ENCODE data around the gene DDIT3. TPM values are rescaled to one million over a fixed set of nuclear protein-coding genes. Genes with fewer than 3 reads are reported as not detected.

DDIT3 gene
- total and polyA plus RNA-seq, 2 of the 13 experiments (the other 11 are each of a cell fraction or from before 2014, with no cell fraction given), result 27.5 to 48.7 TPM

DNA sequence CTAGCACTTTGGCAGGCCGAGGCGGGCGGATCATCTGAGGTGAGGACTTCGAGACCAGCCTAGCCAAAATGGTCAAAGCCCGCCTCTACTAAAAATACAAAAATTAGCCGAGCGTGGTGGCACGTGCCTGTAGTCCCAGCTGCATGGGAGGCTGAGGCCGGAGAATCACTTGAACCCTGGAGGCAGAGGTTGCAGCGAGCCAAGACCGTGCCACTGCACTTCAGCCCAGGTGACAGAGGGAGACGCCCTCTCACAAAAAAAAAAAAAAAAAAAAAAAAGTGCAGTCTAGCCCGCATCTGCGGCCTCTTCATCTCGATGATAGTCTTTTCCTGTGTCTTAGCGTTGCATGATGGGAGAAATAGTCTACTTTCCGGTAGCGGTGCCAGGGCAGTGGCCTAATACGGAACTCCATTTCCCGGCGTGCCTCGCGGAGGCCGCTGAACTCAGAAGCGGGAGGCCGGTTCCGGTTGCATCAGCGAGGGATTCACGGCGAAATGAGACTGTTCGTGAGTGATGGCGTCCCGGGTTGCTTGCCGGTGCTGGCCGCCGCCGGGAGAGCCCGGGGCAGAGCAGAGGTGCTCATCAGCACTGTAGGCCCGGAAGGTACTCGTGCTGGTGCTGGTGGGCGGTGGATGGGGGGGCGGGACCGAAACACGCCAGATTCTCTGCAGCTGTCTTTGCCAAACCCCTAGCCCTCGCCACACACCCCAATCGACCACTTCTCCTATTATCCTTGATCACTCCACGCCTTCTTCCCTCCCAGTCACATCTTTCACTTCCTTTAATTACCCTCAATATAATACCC lies 32.5 kb downstream of the DDIT3 start, which contains the start of gene MARS1 (continued):
- TF ChIP-seq HDAC6 (IDR thresholded peaks at IDR 0.05; ENCODE audit: low read depth, low read length) (no peak), ELF1 (CRISPR knock-in tag; IDR thresholded peaks at IDR 0.05) (peak; percentile 92), RARG (CRISPR knock-in tag; IDR thresholded peaks at IDR 0.05; ENCODE audit: low read depth) (no peak), ZNF547 (CRISPR knock-in tag; IDR thresholded peaks at IDR 0.05) (peak; percentile 72; the same call in 1 of the 2 replicates), JARID2 (CRISPR knock-in tag; IDR thresholded peaks at IDR 0.05; ENCODE audit: insufficient replicate concordance) (no peak), ISL2 (CRISPR knock-in tag; IDR thresholded peaks at IDR 0.05) (0 out of 2 replicates have a peak, but pooled peaks have one; percentile 13), NR1H2 (CRISPR knock-in tag; IDR thresholded peaks at IDR 0.05; ENCODE audit: borderline replicate concordance, low read depth) (0 out of 2 replicates have a peak, but pooled peaks have one; percentile 20), RXRB (CRISPR knock-in tag; IDR thresholded peaks at IDR 0.05; ENCODE audit: borderline replicate concordance) (peak; percentile 13; the same call in 1 of the 2 replicates), HNRNPH1 (optimal IDR thresholded peaks at IDR 0.05; ENCODE audit: low read depth, low read length) (no peak), SIX4 (CRISPR knock-in tag; IDR thresholded peaks at IDR 0.05) (no peak), ESRRA (CRISPR knock-in tag; IDR thresholded peaks at IDR 0.05; ENCODE audit: low read depth) (no peak), ZSCAN30 (CRISPR knock-in tag; IDR thresholded peaks at IDR 0.05) (no peak), ZNF766 (CRISPR knock-in tag; IDR thresholded peaks at IDR 0.05; ENCODE audit: borderline replicate concordance) (no peak), MTF2 (CRISPR knock-in tag; IDR thresholded peaks at IDR 0.05; ENCODE audit: borderline replicate concordance) (no peak), KLF12 (CRISPR knock-in tag; IDR thresholded peaks at IDR 0.05; ENCODE audit: borderline replicate concordance) (peak; percentile 71; the same call in 1 of the 2 replicates), CHD4 (IDR thresholded peaks at IDR 0.05; ENCODE audit: borderline replicate concordance, low read length) (no peak)
- TF ChIP-seq, protein P1, sequence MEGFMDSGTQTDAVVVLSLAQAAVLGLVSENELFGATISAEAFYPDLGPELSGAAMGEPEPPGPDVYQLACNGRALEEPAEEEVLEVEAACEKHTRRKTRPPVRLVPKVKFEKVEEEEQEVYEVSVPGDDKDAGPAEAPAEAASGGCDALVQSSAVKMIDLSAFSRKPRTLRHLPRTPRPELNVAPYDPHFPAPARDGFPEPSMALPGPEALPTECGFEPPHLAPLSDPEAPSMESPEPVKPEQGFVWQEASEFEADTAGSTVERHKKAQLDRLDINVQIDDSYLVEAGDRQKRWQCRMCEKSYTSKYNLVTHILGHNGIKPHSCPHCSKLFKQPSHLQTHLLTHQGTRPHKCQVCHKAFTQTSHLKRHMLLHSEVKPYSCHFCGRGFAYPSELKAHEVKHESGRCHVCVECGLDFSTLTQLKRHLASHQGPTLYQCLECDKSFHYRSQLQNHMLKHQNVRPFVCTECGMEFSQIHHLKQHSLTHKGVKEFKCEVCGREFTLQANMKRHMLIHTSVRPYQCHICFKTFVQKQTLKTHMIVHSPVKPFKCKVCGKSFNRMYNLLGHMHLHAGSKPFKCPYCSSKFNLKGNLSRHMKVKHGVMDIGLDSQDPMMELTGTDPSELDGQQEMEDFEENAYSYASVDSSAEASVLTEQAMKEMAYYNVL (CRISPR knock-in tag; IDR thresholded peaks at IDR 0.05; ENCODE audit: borderline replicate concordance), result 0 out of 2 replicates have a peak, but pooled peaks have one; percentile 7
- TF ChIP-seq, protein P2, sequence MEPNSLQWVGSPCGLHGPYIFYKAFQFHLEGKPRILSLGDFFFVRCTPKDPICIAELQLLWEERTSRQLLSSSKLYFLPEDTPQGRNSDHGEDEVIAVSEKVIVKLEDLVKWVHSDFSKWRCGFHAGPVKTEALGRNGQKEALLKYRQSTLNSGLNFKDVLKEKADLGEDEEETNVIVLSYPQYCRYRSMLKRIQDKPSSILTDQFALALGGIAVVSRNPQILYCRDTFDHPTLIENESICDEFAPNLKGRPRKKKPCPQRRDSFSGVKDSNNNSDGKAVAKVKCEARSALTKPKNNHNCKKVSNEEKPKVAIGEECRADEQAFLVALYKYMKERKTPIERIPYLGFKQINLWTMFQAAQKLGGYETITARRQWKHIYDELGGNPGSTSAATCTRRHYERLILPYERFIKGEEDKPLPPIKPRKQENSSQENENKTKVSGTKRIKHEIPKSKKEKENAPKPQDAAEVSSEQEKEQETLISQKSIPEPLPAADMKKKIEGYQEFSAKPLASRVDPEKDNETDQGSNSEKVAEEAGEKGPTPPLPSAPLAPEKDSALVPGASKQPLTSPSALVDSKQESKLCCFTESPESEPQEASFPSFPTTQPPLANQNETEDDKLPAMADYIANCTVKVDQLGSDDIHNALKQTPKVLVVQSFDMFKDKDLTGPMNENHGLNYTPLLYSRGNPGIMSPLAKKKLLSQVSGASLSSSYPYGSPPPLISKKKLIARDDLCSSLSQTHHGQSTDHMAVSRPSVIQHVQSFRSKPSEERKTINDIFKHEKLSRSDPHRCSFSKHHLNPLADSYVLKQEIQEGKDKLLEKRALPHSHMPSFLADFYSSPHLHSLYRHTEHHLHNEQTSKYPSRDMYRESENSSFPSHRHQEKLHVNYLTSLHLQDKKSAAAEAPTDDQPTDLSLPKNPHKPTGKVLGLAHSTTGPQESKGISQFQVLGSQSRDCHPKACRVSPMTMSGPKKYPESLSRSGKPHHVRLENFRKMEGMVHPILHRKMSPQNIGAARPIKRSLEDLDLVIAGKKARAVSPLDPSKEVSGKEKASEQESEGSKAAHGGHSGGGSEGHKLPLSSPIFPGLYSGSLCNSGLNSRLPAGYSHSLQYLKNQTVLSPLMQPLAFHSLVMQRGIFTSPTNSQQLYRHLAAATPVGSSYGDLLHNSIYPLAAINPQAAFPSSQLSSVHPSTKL (CRISPR knock-in tag; IDR thresholded peaks at IDR 0.05), result no peak
- TF ChIP-seq, protein P3, sequence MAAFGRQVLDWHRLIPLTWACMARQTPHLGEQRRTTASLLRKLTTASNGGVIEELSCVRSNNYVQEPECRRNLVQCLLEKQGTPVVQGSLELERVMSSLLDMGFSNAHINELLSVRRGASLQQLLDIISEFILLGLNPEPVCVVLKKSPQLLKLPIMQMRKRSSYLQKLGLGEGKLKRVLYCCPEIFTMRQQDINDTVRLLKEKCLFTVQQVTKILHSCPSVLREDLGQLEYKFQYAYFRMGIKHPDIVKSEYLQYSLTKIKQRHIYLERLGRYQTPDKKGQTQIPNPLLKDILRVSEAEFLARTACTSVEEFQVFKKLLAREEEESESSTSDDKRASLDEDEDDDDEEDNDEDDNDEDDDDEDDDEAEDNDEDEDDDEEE (CRISPR knock-in tag; IDR thresholded peaks at IDR 0.05), result no peak
- TF ChIP-seq, protein P4, sequence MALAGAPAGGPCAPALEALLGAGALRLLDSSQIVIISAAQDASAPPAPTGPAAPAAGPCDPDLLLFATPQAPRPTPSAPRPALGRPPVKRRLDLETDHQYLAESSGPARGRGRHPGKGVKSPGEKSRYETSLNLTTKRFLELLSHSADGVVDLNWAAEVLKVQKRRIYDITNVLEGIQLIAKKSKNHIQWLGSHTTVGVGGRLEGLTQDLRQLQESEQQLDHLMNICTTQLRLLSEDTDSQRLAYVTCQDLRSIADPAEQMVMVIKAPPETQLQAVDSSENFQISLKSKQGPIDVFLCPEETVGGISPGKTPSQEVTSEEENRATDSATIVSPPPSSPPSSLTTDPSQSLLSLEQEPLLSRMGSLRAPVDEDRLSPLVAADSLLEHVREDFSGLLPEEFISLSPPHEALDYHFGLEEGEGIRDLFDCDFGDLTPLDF (CRISPR knock-in tag; IDR thresholded peaks at IDR 0.05), result no peak
- TF ChIP-seq, protein P5, sequence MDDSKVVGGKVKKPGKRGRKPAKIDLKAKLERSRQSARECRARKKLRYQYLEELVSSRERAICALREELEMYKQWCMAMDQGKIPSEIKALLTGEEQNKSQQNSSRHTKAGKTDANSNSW (CRISPR knock-in tag; IDR thresholded peaks at IDR 0.05; ENCODE audit: borderline replicate concordance), result peak; percentile 81; the same call in 1 of the 2 replicates

Data from HepG2 (cell line).